HCT116 (cell line): ENCODE measurements around the gene CCDC191.

ENCODE experiments used
- EZH2 ChIP-seq: fragments of 200-600 bp; sonication (generic); IDR thresholded peaks from 2 replicates; pipeline ENCODE4 v1.6.1; 2017; ENCODE audit warnings: antibody characterized with exemption, mixed run types
- JUND ChIP-seq: IDR thresholded peaks from 2 replicates; pipeline ENCODE4 v1.6.1; 2012
- POLR2A ChIP-seq: IDR thresholded peaks from 2 replicates; pipeline ENCODE4 v1.7.0; 2011; ENCODE audit warnings: borderline replicate concordance; ENCODE audit not compliant: insufficient read depth, insufficient read length; ENCODE audit errors: extremely low read depth
- TCF7L2 ChIP-seq: IDR thresholded peaks from 2 replicates; pipeline ENCODE4 v1.7.0; 2011; ENCODE audit warnings: borderline replicate concordance, inconsistent platforms; ENCODE audit not compliant: insufficient read depth, insufficient read length; ENCODE audit errors: extremely low read depth
- ZNF274 ChIP-seq: fragments of 200-500 bp; sonication (Bioruptor generic); IDR thresholded peaks from 2 replicates; pipeline ENCODE4 v1.6.1; 2014; ENCODE audit warnings: mild to moderate bottlenecking, low read depth, low read length, inconsistent platforms
- TF ChIP-seq, protein P1 (sequence below): IDR thresholded peaks from 2 replicates; pipeline ENCODE4 v1.6.1; 2011; ENCODE audit warnings: mild to moderate bottlenecking, low read length, moderate library complexity; ENCODE audit not compliant: insufficient replicate concordance; ENCODE audit errors: extremely low read depth
- TF ChIP-seq, protein P2 (sequence below), 3 experiments: fragments of 200-600 bp in 1 of 3; sonication (generic) in 1 of 3; IDR thresholded peaks in 2 of 3; conservative IDR thresholded peaks in 1 of 3; 2 replicates each; pipeline ENCODE4 v1.5.1; 2012 to 2017; ENCODE audit warnings: low read depth in 2 of 3, low read length in 2 of 3, antibody characterized with exemption in 1 of 3, borderline replicate concordance in 1 of 3, control low read depth in 1 of 3, mild to moderate bottlenecking in 1 of 3, mixed read lengths in 1 of 3, mixed run types in 1 of 3, moderate library complexity in 1 of 3; ENCODE audit not compliant: insufficient read depth in 1 of 3
- TF ChIP-seq, protein P3 (sequence below): IDR thresholded peaks from 2 replicates; pipeline ENCODE4 v1.6.1; 2012

DNA sequence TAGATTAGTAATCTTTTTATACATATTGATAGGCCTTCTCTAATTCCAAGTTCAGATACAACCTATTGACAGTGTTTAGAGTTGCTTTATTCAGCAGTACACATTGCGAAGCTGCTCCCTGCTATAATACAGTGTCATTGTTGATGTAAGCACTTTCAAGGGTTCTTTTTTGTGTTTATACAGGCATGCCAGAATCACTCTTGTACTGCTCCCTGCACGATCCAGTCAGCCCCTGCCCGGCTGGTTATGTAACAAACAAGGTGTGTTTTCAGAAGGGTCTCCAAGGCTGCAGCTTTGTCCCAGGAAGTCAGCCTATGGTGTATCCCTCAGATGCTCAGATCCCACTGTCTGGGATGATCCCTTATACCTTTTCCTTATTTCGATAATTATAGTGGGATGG is 11.5 kb upstream of the CCDC191 start:
- TF ChIP-seq, protein P1, sequence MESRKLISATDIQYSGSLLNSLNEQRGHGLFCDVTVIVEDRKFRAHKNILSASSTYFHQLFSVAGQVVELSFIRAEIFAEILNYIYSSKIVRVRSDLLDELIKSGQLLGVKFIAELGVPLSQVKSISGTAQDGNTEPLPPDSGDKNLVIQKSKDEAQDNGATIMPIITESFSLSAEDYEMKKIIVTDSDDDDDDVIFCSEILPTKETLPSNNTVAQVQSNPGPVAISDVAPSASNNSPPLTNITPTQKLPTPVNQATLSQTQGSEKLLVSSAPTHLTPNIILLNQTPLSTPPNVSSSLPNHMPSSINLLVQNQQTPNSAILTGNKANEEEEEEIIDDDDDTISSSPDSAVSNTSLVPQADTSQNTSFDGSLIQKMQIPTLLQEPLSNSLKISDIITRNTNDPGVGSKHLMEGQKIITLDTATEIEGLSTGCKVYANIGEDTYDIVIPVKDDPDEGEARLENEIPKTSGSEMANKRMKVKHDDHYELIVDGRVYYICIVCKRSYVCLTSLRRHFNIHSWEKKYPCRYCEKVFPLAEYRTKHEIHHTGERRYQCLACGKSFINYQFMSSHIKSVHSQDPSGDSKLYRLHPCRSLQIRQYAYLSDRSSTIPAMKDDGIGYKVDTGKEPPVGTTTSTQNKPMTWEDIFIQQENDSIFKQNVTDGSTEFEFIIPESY = no peak
- TF ChIP-seq, protein P2, sequence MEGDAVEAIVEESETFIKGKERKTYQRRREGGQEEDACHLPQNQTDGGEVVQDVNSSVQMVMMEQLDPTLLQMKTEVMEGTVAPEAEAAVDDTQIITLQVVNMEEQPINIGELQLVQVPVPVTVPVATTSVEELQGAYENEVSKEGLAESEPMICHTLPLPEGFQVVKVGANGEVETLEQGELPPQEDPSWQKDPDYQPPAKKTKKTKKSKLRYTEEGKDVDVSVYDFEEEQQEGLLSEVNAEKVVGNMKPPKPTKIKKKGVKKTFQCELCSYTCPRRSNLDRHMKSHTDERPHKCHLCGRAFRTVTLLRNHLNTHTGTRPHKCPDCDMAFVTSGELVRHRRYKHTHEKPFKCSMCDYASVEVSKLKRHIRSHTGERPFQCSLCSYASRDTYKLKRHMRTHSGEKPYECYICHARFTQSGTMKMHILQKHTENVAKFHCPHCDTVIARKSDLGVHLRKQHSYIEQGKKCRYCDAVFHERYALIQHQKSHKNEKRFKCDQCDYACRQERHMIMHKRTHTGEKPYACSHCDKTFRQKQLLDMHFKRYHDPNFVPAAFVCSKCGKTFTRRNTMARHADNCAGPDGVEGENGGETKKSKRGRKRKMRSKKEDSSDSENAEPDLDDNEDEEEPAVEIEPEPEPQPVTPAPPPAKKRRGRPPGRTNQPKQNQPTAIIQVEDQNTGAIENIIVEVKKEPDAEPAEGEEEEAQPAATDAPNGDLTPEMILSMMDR (IDR thresholded peaks at IDR 0.05 in 2 of 3, conservative IDR thresholded peaks at IDR 0.05 in 1 of 3; ENCODE audit: borderline replicate concordance in 1 of 3, insufficient read depth in 1 of 3, low read depth in 2 of 3, low read length in 2 of 3) = no peak
- TF ChIP-seq ZNF274 = no peak
- no peak for TF ChIP-seq EZH2
- no peak for TF ChIP-seq TCF7L2
- TF ChIP-seq POLR2A = no peak
- no peak for TF ChIP-seq JUND
- TF ChIP-seq, protein P3, sequence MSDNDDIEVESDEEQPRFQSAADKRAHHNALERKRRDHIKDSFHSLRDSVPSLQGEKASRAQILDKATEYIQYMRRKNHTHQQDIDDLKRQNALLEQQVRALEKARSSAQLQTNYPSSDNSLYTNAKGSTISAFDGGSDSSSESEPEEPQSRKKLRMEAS = no peak
